Epidermal melanocyte (primary cell): ENCODE data around the gene CDKN2A.

Experiments
- DNase-seq: peaks from one replicate; pipeline ENCODE4 v3.0.0; 2011; ENCODE audit warnings: low spot score; ENCODE audit not compliant: insufficient read length

CDKN2A gene

GRCh38 chr9:22005702-22006606, 11.8 kb upstream of the CDKN2A start:
- DNase-seq, result no peak

GRCh38 chr9:22005021-22005701, 11.0 kb upstream of the CDKN2A start:
- no peak for DNase-seq

- no peak for DNase-seq
Observed at GRCh38 chr9:22002038-22002437, 7.8 kb upstream of the CDKN2A start.

- DNase-seq, result no peak
Observed at GRCh38 chr9:21998026-21998425, 3.8 kb upstream of the CDKN2A start.

- no peak for DNase-seq
Observed at GRCh38 chr9:21997480-21997879, 3.3 kb upstream of the CDKN2A start.

GRCh38 chr9:21996858-21997257, 2.7 kb upstream of the CDKN2A start:
- no peak for DNase-seq

GRCh38 chr9:21996438-21996837, 2.2 kb upstream of the CDKN2A start:
- DNase-seq, result no peak

- DNase-seq, result no peak
Observed at GRCh38 chr9:21995666-21996398, 1.6 kb upstream of the CDKN2A start.

- DNase-seq, result no peak
Observed at GRCh38 chr9:21995006-21995665, 944 bp upstream of the CDKN2A start.

GRCh38 chr9:21994556-21995005, 389 bp upstream of the CDKN2A start, which contains the start of gene CDKN2B-AS1:
Gene CDKN2B-AS1 (plus strand): TSS chr9:21994791.
- peak; percentile 24 for DNase-seq

GRCh38 chr9:21993007-21993406, 1.2 kb downstream of the CDKN2A start:
- DNase-seq, result no peak

- DNase-seq, result no peak
Observed at GRCh38 chr9:21991072-21991959, 2.9 kb downstream of the CDKN2A start.

- no peak for DNase-seq
Observed at GRCh38 chr9:21989440-21990189, 4.6 kb downstream of the CDKN2A start.

- DNase-seq, result no peak
Observed at GRCh38 chr9:21988056-21988990, 5.9 kb downstream of the CDKN2A start.

GRCh38 chr9:21985964-21986667, 8.1 kb downstream of the CDKN2A start:
- no peak for DNase-seq

GRCh38 chr9:21984101-21984500, 10.1 kb downstream of the CDKN2A start:
- no peak for DNase-seq

GRCh38 chr9:21983561-21983935, 10.6 kb downstream of the CDKN2A start:
- DNase-seq, result no peak
